Vagina (tissue), 2 donors: ENCODE data around the gene CDH4. TPM values are rescaled to one million over a fixed set of nuclear protein-coding genes. Genes with fewer than 3 reads are reported as not detected.

Experiments used
- DNase-seq, 2 donors: peaks; one replicate each; pipeline ENCODE4 v3.0.0-alpha.2; 2017; ENCODE audit errors: extremely low spot score in 2 of 2
- H3K27ac ChIP-seq: fragments of 200-600 bp; sonication (generic); one replicate; pipeline ENCODE4 v1.5.1; 2019
- H3K27me3 ChIP-seq: fragments of 200-600 bp; sonication (generic); one replicate; pipeline ENCODE4 v1.5.1; 2019
- H3K36me3 ChIP-seq, 2 donors: fragments of 200-600 bp; sonication (generic); one replicate each; pipeline ENCODE4 v1.5.1; 2017 to 2019
- H3K4me1 ChIP-seq: fragments of 200-600 bp; sonication (generic); one replicate; pipeline ENCODE4 v1.5.1; 2019
- H3K4me3 ChIP-seq, 2 donors: fragments of 200-600 bp; sonication (generic); 1 replicate in 1 of 2; 2 replicates in 1 of 2; pipeline ENCODE4 v1.5.1; 2016 to 2019
- H3K9me3 ChIP-seq: fragments of 200-600 bp; sonication (generic); one replicate; pipeline ENCODE4 v1.5.1; 2019
- CTCF ChIP-seq, 3 experiments: fragments of 450-650 bp in 2 of 3; fragments of 200-600 bp in 1 of 3; sonication (generic) in 1 of 3; IDR thresholded peaks; one replicate each; pipeline ENCODE4 v1.5.1; 2017 to 2019; ENCODE audit warnings: antibody characterized with exemption in 3 of 3, mild to moderate bottlenecking in 2 of 3, moderate library complexity in 2 of 3
- POLR2A ChIP-seq, 2 donors: fragments of 450-650 bp; IDR thresholded peaks; one replicate each; pipeline ENCODE4 v1.6.1; 2017; ENCODE audit warnings: antibody characterized with exemption in 2 of 2, mild to moderate bottlenecking in 2 of 2, moderate library complexity in 2 of 2
- POLR2AphosphoS5 ChIP-seq, 2 donors: sonication (generic); formaldehyde crosslinking; IDR thresholded peaks; one replicate each; pipeline ENCODE4 v1.9.0; 2017; ENCODE audit warnings: antibody characterized with exemption in 2 of 2, mild to moderate bottlenecking in 2 of 2, low read depth in 1 of 2; ENCODE audit not compliant: insufficient read depth in 1 of 2
- intact Hi-C: fragments of 100-400 bp; cut with DNase I; formaldehyde crosslinking; loops from one replicate; pipeline ENCODE4 v1.15.1; 2023
- total RNA-seq: library from RNA; depleted of rRNA; stranded (reverse); fragments of >200 nt; gene quantifications from one replicate; pipeline ENCODE4 v1.2.3, GENCODE V29; 2016

Gene CDH4
- total RNA-seq, 1 donor from 2014 or later = 0.25 TPM

- Histone ChIP-seq H3K36me3 (no peaks in the 10 kb centered on the region), H3K27me3 (no peaks in the 10 kb centered on the region), H3K4me1 (no peaks in the 10 kb centered on the region), H3K4me3 (no peak overlapping the region), H3K27ac (no peak overlapping the region), H3K9me3 (no peaks in the 10 kb centered on the region)
- intact Hi-C loops = no loop called here
- no peak for DNase-seq
- TF ChIP-seq POLR2AphosphoS5 (IDR thresholded peaks at IDR 0.05; ENCODE audit: insufficient read depth in 1 of 2, low read depth in 1 of 2) (no peak), POLR2A (IDR thresholded peaks at IDR 0.05) (no peak), CTCF (IDR thresholded peaks at IDR 0.05) (no peak)
These were observed 62.4 kb downstream of the CDH4 start for GRCh38 chr20:61314326-61315010.

- TF ChIP-seq POLR2AphosphoS5 (IDR thresholded peaks at IDR 0.05; ENCODE audit: insufficient read depth in 1 of 2, low read depth in 1 of 2) = no peak
- no peak for TF ChIP-seq POLR2A (IDR thresholded peaks at IDR 0.05)
- TF ChIP-seq CTCF (IDR thresholded peaks at IDR 0.05) = no peak
- no peaks in the 10 kb centered on the region for H3K4me1 ChIP-seq
- H3K36me3 ChIP-seq = no peaks in the 10 kb centered on the region
- no peaks in the 10 kb centered on the region for H3K9me3 ChIP-seq
- H3K27me3 ChIP-seq = no peaks in the 10 kb centered on the region
- intact Hi-C loops = no loop called here
- no peak overlapping the region for H3K27ac ChIP-seq
- H3K4me3 ChIP-seq = no peak overlapping the region
- no peak for DNase-seq
These were observed 63.3 kb downstream of the CDH4 start for GRCh38 chr20:61315319-61315718.

- H3K4me3 ChIP-seq = no peak overlapping the region
- no peaks in the 10 kb centered on the region for H3K36me3 ChIP-seq
- intact Hi-C loops = no loop called here
- no peaks in the 10 kb centered on the region for H3K27me3 ChIP-seq
- TF ChIP-seq POLR2A (IDR thresholded peaks at IDR 0.05) (no peak), POLR2AphosphoS5 (IDR thresholded peaks at IDR 0.05; ENCODE audit: insufficient read depth in 1 of 2, low read depth in 1 of 2) (no peak), CTCF (IDR thresholded peaks at IDR 0.05) (no peak)
- H3K4me1 ChIP-seq = no peaks in the 10 kb centered on the region
- no peak for DNase-seq
- no peak overlapping the region for H3K27ac ChIP-seq
- no peaks in the 10 kb centered on the region for H3K9me3 ChIP-seq
These were observed 64.3 kb downstream of the CDH4 start for GRCh38 chr20:61316346-61316745.

GRCh38 chr20:61317966-61318530 is 66.0 kb downstream of the CDH4 start:
- H3K9me3 ChIP-seq = no peaks in the 10 kb centered on the region
- no peak for TF ChIP-seq CTCF (IDR thresholded peaks at IDR 0.05)
- no peak for TF ChIP-seq POLR2A (IDR thresholded peaks at IDR 0.05)
- TF ChIP-seq POLR2AphosphoS5 (IDR thresholded peaks at IDR 0.05; ENCODE audit: insufficient read depth in 1 of 2, low read depth in 1 of 2) = no peak
- no peaks in the 10 kb centered on the region for H3K4me1 ChIP-seq
- no peak overlapping the region for H3K27ac ChIP-seq
- no peak overlapping the region for H3K4me3 ChIP-seq
- intact Hi-C loops = no loop called here
- DNase-seq = no peak
- no peaks in the 10 kb centered on the region for H3K36me3 ChIP-seq
- no peaks in the 10 kb centered on the region for H3K27me3 ChIP-seq
